NOMO-1 treated with dmso at 0.1 percent for 144 hours (cell line): ENCODE results near the gene GRID2IP.

Source experiments
- DNase-seq: peaks from one replicate; lab custom pipeline; 2025; ENCODE audit not compliant: unreplicated experiment; lab: John Stamatoyannopoulos, UW

Gene GRID2IP

DNA sequence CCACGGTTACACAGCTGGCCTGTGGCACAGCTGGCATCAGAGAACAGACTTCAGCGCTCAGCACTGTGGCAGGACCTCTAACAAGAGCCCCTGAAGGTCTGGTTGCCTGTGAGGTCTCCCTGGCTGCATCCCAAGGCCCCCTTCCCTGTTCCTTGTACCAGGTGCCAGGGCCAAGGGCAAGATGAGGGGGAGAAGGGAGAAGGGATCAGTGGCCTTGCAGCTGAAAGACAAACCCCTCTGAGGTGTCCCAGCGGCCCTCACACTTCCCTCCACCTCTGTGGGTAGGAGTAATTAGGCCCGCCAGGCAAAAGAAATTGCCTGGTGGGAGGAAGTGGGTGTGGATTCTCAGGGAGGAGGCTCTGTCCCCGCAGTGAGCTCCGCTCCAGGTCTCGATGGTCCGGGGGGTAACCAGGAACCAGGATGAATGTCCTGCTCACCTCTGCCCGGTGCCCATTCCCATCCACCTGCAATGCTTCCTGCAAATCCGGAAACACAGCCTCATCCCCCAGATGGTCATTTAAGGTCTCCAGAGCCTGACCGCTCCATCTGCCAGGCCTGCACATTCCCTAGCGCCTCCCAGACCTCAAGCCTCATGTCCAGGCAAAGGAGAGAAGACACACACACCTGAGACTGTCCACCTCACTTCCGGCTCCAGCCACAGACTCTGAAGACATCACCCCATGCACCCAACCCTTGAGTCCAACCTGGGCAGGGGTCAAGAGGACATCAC, 22.7 kb downstream of the GRID2IP start:
- DNase-seq, result no peak

- DNase-seq, result no peak
Observed at GRCh38 chr7:6526997-6527378, 24.3 kb downstream of the GRID2IP start.

- DNase-seq, result no peak
Observed at GRCh38 chr7:6520163-6520981, 30.9 kb downstream of the GRID2IP start.

DNA sequence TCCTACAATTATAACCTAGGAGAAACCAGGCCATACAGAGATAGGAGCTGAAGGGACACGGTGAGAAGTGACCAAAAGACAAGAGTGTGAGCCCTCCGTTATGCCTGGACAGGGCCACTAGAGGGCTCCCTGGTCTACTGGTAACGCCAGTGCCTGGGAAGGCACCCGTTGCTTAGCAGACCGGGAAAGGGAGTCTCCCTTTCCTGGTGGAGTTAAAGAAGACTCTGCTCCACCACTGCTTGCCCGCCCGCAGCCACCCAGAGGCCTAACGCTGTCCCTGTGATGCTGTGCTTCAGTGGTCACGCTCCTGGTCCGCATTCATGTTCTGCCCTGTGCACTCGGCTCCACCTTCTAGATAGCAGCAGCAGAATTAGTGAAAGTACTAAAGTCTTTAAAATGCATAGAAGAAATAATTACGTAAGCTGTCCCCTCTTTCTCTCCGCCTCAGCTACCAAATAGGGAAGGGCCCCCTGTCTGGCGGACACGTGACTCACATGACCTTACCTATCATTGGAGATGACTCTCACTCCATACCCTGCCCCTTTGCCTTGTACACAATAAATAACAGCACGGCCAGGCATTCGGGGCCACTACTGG, 34.8 kb downstream of the GRID2IP start:
- DNase-seq, result peak; percentile 57

DNA sequence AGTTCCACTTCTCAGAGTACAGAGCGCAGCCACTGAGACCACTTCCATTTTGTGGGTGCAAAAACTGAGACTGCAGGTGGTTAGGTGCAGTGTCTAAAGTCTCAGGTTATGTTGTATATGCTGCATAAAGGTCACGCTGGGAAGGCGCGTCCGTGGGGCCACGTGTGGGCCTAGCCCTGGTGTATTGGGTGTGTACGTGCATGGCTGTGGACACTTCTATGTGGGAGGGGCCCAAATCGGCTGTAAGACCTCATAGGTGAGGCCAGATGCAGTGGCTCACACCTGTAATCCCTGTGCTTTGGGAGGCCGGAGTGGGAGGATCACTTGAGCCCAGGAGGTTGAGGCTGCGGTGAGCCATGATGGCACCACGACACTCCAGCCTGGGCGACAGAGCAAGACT, 37.7 kb downstream of the GRID2IP start:
- DNase-seq, result no peak

GRCh38 chr7:6512892-6513291, 38.4 kb downstream of the GRID2IP start:
- DNase-seq, result no peak

DNA sequence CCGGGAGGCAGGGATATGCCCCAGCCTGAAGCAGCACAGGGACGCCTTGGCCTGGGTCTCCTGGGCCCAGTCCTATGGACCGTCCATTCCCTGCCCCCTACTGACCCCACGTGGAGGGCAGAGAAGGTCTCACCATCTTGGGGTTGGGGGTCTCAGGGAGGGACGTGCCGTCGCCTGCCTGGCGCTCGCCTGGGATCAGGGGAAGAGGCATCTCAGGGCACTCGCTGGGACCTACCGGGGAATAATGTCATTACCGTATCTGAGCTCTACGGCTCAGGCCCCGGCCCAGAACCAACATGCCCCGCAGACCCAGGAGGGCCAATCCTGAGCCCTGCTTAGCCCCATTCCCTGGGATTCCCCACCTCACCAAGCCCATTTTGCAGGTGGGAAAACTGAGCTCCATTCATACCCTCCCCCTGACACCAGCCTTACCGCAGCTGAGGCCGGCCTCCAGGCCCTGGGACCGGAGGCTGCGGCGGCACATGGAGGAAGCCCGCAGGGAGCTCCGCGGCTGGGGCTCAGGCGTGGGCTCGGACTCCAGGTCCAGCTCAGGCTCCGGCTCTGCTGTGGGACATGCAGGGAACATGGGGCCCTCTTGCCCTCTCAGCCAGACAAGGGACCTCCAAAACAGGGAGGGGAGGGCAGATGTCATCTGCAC, 40.7 kb downstream of the GRID2IP start:
- DNase-seq, result no peak

DNA sequence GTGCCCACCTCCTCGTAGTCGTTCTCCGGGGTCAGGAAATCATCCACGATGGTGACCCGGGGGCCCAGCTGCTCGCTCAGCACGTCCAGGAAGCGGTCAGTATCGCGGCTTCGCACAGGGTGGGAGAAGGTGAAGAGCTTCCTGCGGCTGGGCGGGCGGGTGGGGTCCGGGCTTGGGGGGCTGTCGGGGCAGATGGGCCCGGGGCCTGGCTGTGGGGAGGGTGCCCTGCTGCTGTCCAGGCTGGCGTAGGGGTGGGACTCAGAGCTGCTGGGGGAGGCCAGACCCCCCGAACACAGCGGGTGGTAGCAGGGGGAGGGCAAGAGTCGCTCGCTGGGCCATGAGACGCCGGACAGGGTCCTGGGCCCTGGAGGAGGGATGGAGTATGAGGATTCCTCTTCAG, 42.3 kb downstream of the GRID2IP start:
- DNase-seq, result no peak

GRCh38 chr7:6508539-6508938, 42.7 kb downstream of the GRID2IP start:
- DNase-seq, result no peak

- no peak for DNase-seq
Observed at GRCh38 chr7:6507906-6508305, 43.4 kb downstream of the GRID2IP start.

GRCh38 chr7:6505685-6506559, 45.3 kb downstream of the GRID2IP start:
- DNase-seq, result no peak

GRCh38 chr7:6504996-6505395, 46.3 kb downstream of the GRID2IP start:
- no peak for DNase-seq

GRCh38 chr7:6502886-6503285, 48.4 kb downstream of the GRID2IP start:
- DNase-seq, result no peak

DNA sequence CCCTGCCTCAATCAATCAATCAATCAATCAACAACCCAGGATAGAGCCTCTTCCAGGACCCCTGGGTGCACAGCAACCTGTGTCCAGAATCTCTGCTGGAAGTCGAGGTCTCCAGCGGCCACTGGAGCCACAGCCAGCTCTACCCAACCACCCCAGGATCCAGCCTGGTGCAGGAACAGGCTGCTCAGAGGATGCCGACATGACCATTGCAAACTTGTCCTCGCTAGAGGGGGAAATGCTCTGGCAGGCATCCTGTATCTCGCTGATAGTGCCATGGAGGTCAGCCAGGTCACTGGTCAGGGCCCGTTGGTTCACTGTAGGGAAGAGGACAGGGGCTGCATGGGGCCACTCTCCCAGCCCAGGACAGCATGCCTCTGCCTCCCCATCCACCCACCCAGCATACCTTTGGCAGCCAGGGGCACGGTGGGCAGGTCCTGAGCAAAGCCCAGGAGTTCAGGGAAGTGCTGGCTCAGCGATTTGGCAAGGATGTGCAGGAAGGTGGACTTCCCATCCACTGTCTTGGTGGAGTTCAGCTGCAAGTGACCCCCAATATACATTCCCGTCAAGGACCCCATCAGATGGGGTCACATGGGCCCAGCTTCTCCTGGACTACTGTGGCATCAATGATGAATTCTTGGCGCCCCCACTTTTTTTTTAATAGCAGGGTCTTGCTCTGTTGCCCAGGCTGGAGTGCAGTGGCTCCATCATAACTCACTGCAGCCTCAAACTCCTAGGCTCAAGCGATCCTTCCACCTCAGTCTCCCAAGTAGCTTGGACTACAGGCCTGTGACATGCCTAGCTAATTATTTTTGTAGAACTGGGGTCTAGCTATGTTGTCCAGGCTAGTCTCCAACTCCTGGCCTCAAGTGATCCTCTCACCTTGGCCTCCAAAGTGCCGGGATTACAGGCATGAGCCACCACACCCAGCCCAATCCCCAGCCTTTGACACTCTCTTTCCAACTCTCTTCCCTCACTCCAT, 49.4 kb downstream of the GRID2IP start:
- no peak for DNase-seq

- no peak for DNase-seq
Observed at GRCh38 chr7:6500691-6501090, 50.6 kb downstream of the GRID2IP start.

GRCh38 chr7:6497994-6498393, 53.3 kb downstream of the GRID2IP start:
- no peak for DNase-seq

DNA sequence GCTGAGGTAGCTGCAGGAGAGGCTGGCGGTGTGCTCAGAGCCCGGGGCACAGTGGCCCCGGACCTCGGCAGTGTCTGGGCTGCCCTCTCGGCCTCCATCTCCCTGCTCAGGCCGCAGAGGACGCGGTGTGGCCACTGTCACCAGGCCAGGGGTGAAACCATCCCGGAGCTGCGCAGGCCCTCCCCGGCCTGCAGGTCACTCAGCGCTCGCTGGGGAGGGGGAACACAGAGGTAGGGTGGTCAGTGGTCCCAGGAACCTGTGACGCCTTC, 53.7 kb downstream of the GRID2IP start:
- no peak for DNase-seq

- DNase-seq, result no peak
Observed at GRCh38 chr7:6496842-6497636, 54.2 kb downstream of the GRID2IP start.
